Hepatocyte (in vitro differentiated cells): Measurements from ENCODE around the gene SERPINB1. TPM values are rescaled to one million over a fixed set of nuclear protein-coding genes. Genes with fewer than 3 reads are reported as not detected.
"Not testable (repeated sequence)": the region's sequence is repeated elsewhere in the genome, so short reads cannot be mapped to it uniquely, and the experiment has no call there.

ENCODE experiments used
- DNase-seq: peaks from one replicate; pipeline ENCODE4 v3.0.0-alpha.2; 2016; ENCODE audit warnings: low spot score
- H2AFZ ChIP-seq: fragments of 200-600 bp; sonication (generic); 2 replicates; pipeline ENCODE4 v1.6.0; 2016; ENCODE audit warnings: antibody characterized with exemption, mild to moderate bottlenecking
- H3K27ac ChIP-seq: fragments of 200-600 bp; sonication (generic); 2 replicates; pipeline ENCODE4 v1.5.1; 2016; ENCODE audit warnings: mild to moderate bottlenecking
- H3K27me3 ChIP-seq: fragments of 200-600 bp; sonication (generic); 2 replicates; pipeline ENCODE4 v1.6.1; 2016
- H3K36me3 ChIP-seq: fragments of 200-600 bp; sonication (generic); replicated peaks from 2 replicates; pipeline ENCODE4 v1.5.1; 2016; ENCODE audit warnings: low read depth; ENCODE audit not compliant: insufficient read depth
- H3K4me1 ChIP-seq: fragments of 200-600 bp; sonication (generic); 2 replicates; pipeline ENCODE4 v1.5.1; 2016; ENCODE audit warnings: mild to moderate bottlenecking, moderate library complexity; ENCODE audit not compliant: insufficient read depth
- H3K4me2 ChIP-seq: fragments of 200-600 bp; sonication (generic); 2 replicates; pipeline ENCODE4 v1.6.0; 2016
- H3K4me3 ChIP-seq: fragments of 200-600 bp; sonication (generic); 2 replicates; pipeline ENCODE4 v1.5.1; 2016; ENCODE audit warnings: mild to moderate bottlenecking
- H3K79me2 ChIP-seq: fragments of 200-600 bp; sonication (generic); 2 replicates; pipeline ENCODE4 v1.6.0; 2017; ENCODE audit warnings: mild to moderate bottlenecking
- H3K9me2 ChIP-seq: fragments of 200-600 bp; sonication (generic); replicated peaks from 2 replicates; pipeline ENCODE4 v1.6.0; 2017; ENCODE audit warnings: mild to moderate bottlenecking; ENCODE audit not compliant: insufficient read depth
- H3K9me3 ChIP-seq: fragments of 200-600 bp; sonication (generic); 2 replicates; pipeline ENCODE4 v1.5.1; 2016; ENCODE audit warnings: low read depth, mild to moderate bottlenecking
- H4K20me1 ChIP-seq: fragments of 200-600 bp; sonication (generic); 2 replicates; pipeline ENCODE4 v1.6.0; 2016; ENCODE audit warnings: mild to moderate bottlenecking; ENCODE audit not compliant: insufficient read depth, poor library complexity, severe bottlenecking
- CTCF ChIP-seq: fragments of 200-600 bp; sonication (generic); IDR thresholded peaks from 2 replicates; pipeline ENCODE4 v1.5.1; 2016; ENCODE audit warnings: antibody characterized with exemption, mild to moderate bottlenecking; ENCODE audit not compliant: poor library complexity
- EZH2 ChIP-seq: fragments of 200-600 bp; sonication (generic); IDR thresholded peaks from 2 replicates; pipeline ENCODE4 v1.6.1; 2016; ENCODE audit warnings: antibody characterized with exemption, mild to moderate bottlenecking, borderline replicate concordance
- EZH2phosphoT487 ChIP-seq: fragments of 200-600 bp; sonication (generic); IDR thresholded peaks from one replicate; pipeline ENCODE4 v1.6.1; 2018; ENCODE audit warnings: antibody characterized with exemption, mild to moderate bottlenecking, low read depth, moderate library complexity; ENCODE audit not compliant: unreplicated experiment, severe bottlenecking
- WGBS: methylation state at CpG from one replicate; pipeline ENCODE4 v1.1.6; 2016; ENCODE audit warnings: low lambda C conversion rate; ENCODE audit errors: missing lambda C conversion rate; 5-methylcytosine and 5-hydroxymethylcytosine counted together
- polyA plus RNA-seq: library from polyadenylated mRNA; unstranded; fragments of >200 nt; fragmentation: Nextera tagmentation; extraction: Ambion mirVana; gene quantifications from 2 replicates; pipeline ENCODE4 v1.2.1, GENCODE V29; 2016
- total RNA-seq: library from RNA; depleted of rRNA; stranded (reverse); fragments of >200 nt; gene quantifications from 2 replicates; pipeline ENCODE4 v1.2.3, GENCODE V29; 2014

The SERPINB1 gene
- total and polyA plus RNA-seq, 2 experiments from 2014 or later: 45.9 to 57.0 TPM

GRCh38 chr6:2859798-2860705 is 18.4 kb upstream of the SERPINB1 start:
- H3K9me3 ChIP-seq, H3K36me3 ChIP-seq, H3K27ac ChIP-seq, H3K79me2 ChIP-seq, H3K4me3 ChIP-seq, H3K4me2 ChIP-seq, H4K20me1 ChIP-seq, H3K9me2 ChIP-seq, DNase-seq, H2AFZ ChIP-seq, H3K27me3 ChIP-seq: not testable (repeated sequence)
- H3K4me1 ChIP-seq: peaks cover 17% of the 10 kb centered on the region
- 97% methylated on average over 38 of the region's 42 CpGs for WGBS

GRCh38 chr6:2859185-2859700 is 17.6 kb upstream of the SERPINB1 start:
- H4K20me1 ChIP-seq: no peaks in the 10 kb centered on the region
- 97% methylated on average over 4 of the region's 4 CpGs for WGBS
- TF ChIP-seq EZH2: no peak
- TF ChIP-seq EZH2phosphoT487: no peak
- TF ChIP-seq CTCF: no peak
- peak overlapping the region; percentile 8 for H2AFZ ChIP-seq
- H3K79me2 ChIP-seq: no peaks in the 10 kb centered on the region
- no peak for DNase-seq
- no peaks in the 10 kb centered on the region for H3K36me3 ChIP-seq
- no peaks in the 10 kb centered on the region for H3K27me3 ChIP-seq
- peak overlapping the region; percentile 75 for H3K27ac ChIP-seq
- no peak overlapping the region for H3K4me3 ChIP-seq
- no peaks in the 10 kb centered on the region for H3K9me3 ChIP-seq
- peaks cover 17% of the 10 kb centered on the region for H3K4me1 ChIP-seq
- H3K9me2 ChIP-seq: no peaks in the 10 kb centered on the region
- peak overlapping the region; percentile 10 for H3K4me2 ChIP-seq

- no peak for TF ChIP-seq EZH2phosphoT487
- Histone ChIP-seq H3K4me1 (peaks cover 18% of the 10 kb centered on the region), H3K27ac (peak overlapping the region; percentile 75), H3K27me3 (no peaks in the 10 kb centered on the region), H3K4me2 (peak overlapping the region; percentile 10), H2AFZ (peak overlapping the region; percentile 63), H3K4me3 (no peak overlapping the region), H3K9me2 (no peaks in the 10 kb centered on the region), H4K20me1 (no peaks in the 10 kb centered on the region), H3K36me3 (no peaks in the 10 kb centered on the region), H3K79me2 (no peaks in the 10 kb centered on the region), H3K9me3 (no peaks in the 10 kb centered on the region)
- peak; percentile 58 for DNase-seq
- 47% methylated on average over 18 of the region's 18 CpGs for WGBS
Measured at GRCh38 chr6:2857580-2858337, 16.1 kb upstream of the SERPINB1 start.

- DNase-seq: no peak
- Histone ChIP-seq H3K27me3 (no peaks in the 10 kb centered on the region), H3K4me1 (peaks cover 18% of the 10 kb centered on the region), H3K9me3 (no peaks in the 10 kb centered on the region), H3K4me2 (no peak overlapping the region), H3K27ac (no peak overlapping the region), H3K79me2 (no peaks in the 10 kb centered on the region), H3K9me2 (no peaks in the 10 kb centered on the region), H3K4me3 (no peak overlapping the region), H4K20me1 (no peaks in the 10 kb centered on the region), H3K36me3 (no peaks in the 10 kb centered on the region), H2AFZ (no peak overlapping the region)
- no peak for TF ChIP-seq EZH2phosphoT487
- no peak for TF ChIP-seq CTCF
- TF ChIP-seq EZH2: no peak
- WGBS: 91% methylated on average over 7 of the region's 7 CpGs
Measured at GRCh38 chr6:2857185-2857579, 15.5 kb upstream of the SERPINB1 start.
